ENCODE results near the gene TRIO. TPM values are rescaled to one million over a fixed set of nuclear protein-coding genes. Genes with fewer than 3 reads are reported as not detected.
A peak's percentile ranks its signal among the peaks of the same experiment; 100 is the strongest.

TRIO gene
- polyA plus RNA-seq, 3 donors, result 104 to 124 (median 116) TPM

- DNase-seq (ENCODE audit: extremely low read depth in 1 of 11, low read depth in 9 of 11, low spot score in 4 of 11), result no peak
These were observed 176.0 kb downstream of the TRIO start for GRCh38 chr5:14319102-14319501.

- DNase-seq (ENCODE audit: extremely low read depth in 1 of 11, low read depth in 9 of 11, low spot score in 4 of 11), result no peak
These were observed 178.8 kb downstream of the TRIO start for GRCh38 chr5:14321936-14322335.

- DNase-seq (ENCODE audit: extremely low read depth in 1 of 11, low read depth in 9 of 11, low spot score in 4 of 11), result no peak
These were observed 179.5 kb downstream of the TRIO start for GRCh38 chr5:14322437-14323187.

- no peak for DNase-seq (ENCODE audit: extremely low read depth in 1 of 11, low read depth in 9 of 11, low spot score in 4 of 11)
These were observed 180.3 kb downstream of the TRIO start for GRCh38 chr5:14323466-14323865.

- no peak for DNase-seq (ENCODE audit: extremely low read depth in 1 of 11, low read depth in 9 of 11, low spot score in 4 of 11)
These were observed 182.2 kb downstream of the TRIO start for GRCh38 chr5:14325369-14325768.

- peak in 5 of 11 donors; percentile 13 to 38 (median 21) for DNase-seq (ENCODE audit: extremely low read depth in 1 of 11, low read depth in 9 of 11, low spot score in 4 of 11)
These were observed 183.1 kb downstream of the TRIO start for GRCh38 chr5:14326035-14326903.

GRCh38 chr5:14327624-14328023 lies 184.5 kb downstream of the TRIO start:
- DNase-seq (ENCODE audit: extremely low read depth in 1 of 11, low read depth in 9 of 11, low spot score in 4 of 11), result no peak

GRCh38 chr5:14328144-14328543 lies 185.0 kb downstream of the TRIO start:
- DNase-seq (ENCODE audit: extremely low read depth in 1 of 11, low read depth in 9 of 11, low spot score in 4 of 11), result no peak

- DNase-seq (ENCODE audit: extremely low read depth in 1 of 11, low read depth in 9 of 11, low spot score in 4 of 11), result no peak
These were observed 187.1 kb downstream of the TRIO start for GRCh38 chr5:14330291-14330690.

GRCh38 chr5:14330729-14331385 lies 187.7 kb downstream of the TRIO start:
- no peak for DNase-seq (ENCODE audit: extremely low read depth in 1 of 11, low read depth in 9 of 11, low spot score in 4 of 11)

- DNase-seq (ENCODE audit: extremely low read depth in 1 of 11, low read depth in 9 of 11, low spot score in 4 of 11), result no peak
These were observed 188.2 kb downstream of the TRIO start for GRCh38 chr5:14331386-14331781.

- DNase-seq (ENCODE audit: extremely low read depth in 1 of 11, low read depth in 9 of 11, low spot score in 4 of 11), result no peak
These were observed 189.0 kb downstream of the TRIO start for GRCh38 chr5:14332038-14332631.

GRCh38 chr5:14332746-14333145 lies 189.6 kb downstream of the TRIO start:
- DNase-seq (ENCODE audit: extremely low read depth in 1 of 11, low read depth in 9 of 11, low spot score in 4 of 11), result no peak

- no peak for DNase-seq (ENCODE audit: extremely low read depth in 1 of 11, low read depth in 9 of 11, low spot score in 4 of 11)
These were observed 194.5 kb downstream of the TRIO start for GRCh38 chr5:14337593-14337992.

GRCh38 chr5:14339468-14339867 lies 196.3 kb downstream of the TRIO start:
- DNase-seq (ENCODE audit: extremely low read depth in 1 of 11, low read depth in 9 of 11, low spot score in 4 of 11), result no peak

GRCh38 chr5:14341571-14342230 lies 198.6 kb downstream of the TRIO start:
- no peak for DNase-seq (ENCODE audit: extremely low read depth in 1 of 11, low read depth in 9 of 11, low spot score in 4 of 11)

GRCh38 chr5:14342306-14342705 lies 199.2 kb downstream of the TRIO start:
- no peak for DNase-seq (ENCODE audit: extremely low read depth in 1 of 11, low read depth in 9 of 11, low spot score in 4 of 11)

GRCh38 chr5:14343376-14343775 lies 200.2 kb downstream of the TRIO start:
- no peak for DNase-seq (ENCODE audit: extremely low read depth in 1 of 11, low read depth in 9 of 11, low spot score in 4 of 11)

- no peak for DNase-seq (ENCODE audit: extremely low read depth in 1 of 11, low read depth in 9 of 11, low spot score in 4 of 11)
These were observed 204.4 kb downstream of the TRIO start for GRCh38 chr5:14347522-14347921.
